Measurements from ENCODE around the gene ERAS.
"Not testable (repeated sequence)": the region's sequence is repeated elsewhere in the genome, so short reads cannot be mapped to it uniquely, and the experiment has no call there.

Gene ERAS

GRCh38 chrX:48798318-48798717, 28.0 kb upstream of the ERAS start:
- no peak for DNase-seq

GRCh38 chrX:48800574-48801279, 25.6 kb upstream of the ERAS start:
- DNase-seq, result no peak

DNA sequence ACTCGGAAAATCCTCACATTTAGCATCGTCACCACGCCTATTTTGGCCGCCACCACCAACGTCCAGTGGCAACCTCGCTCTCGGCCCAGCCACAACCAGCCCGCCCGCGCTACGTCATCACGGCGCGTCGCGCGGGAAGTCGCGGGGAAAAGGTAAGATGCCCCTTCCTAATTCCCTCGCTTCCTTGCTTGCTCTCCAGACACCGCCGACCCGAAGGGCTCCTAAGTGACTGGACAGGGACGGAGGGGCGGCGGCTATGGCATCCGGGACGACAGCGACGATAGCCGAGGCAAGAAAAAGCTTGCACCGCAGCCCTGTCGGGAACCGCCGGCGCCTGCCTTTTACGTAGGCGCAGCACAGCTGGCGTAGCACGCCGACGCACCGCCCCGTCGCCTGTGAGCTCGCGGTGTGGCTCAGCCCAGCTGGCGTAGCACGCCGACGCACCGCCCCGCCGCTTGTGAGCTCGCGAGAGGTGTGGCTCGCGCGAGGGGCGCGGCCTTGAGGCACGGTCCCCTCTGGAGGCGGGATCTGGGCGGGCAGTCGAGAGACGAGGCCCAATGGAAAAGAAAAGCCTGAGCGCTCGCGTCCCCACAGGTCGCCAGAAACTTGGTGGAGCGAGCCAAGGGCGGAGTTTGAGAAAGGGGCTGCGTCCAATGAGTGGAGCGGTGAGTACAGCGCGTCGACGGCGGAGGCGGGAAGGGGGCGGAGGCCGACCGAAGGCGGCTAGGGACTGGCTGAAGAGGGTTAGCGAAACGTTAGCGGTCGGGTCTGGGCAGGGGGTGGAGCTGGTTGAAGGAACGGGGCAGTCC, 24.8 kb upstream of the ERAS start, which contains the start of gene HDAC6:
TSS of gene HDAC6 (plus strand) at position 788 of the 809 bp plus-strand sequence. CDS start 626 bp downstream, outside the sequence.
- DNase-seq, result peak; percentile 85

GRCh38 chrX:48802089-48802904, 24.0 kb upstream of the ERAS start:
- DNase-seq, result peak; percentile 5

GRCh38 chrX:48802905-48803200, 23.5 kb upstream of the ERAS start:
- no peak for DNase-seq

DNA sequence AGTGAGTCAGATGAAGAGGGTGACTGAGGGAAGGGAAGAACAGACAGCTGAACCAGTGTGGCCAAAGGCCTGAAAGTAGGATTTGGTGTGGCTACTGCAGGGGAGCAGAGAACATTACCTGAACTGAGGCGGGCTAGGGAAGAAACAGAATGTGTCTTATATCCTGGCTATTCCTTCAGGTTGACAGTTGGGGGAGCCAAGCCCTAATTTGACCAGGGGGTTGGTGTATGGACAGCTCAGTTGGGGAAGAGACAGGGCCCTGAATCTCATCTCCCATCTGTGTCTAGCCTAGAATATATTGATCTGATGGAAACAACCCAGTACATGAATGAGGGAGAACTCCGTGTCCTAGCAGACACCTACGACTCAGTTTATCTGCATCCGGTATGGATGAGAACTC, 20.2 kb upstream of the ERAS start:
- DNase-seq, result no peak

GRCh38 chrX:48813644-48814043, 12.7 kb upstream of the ERAS start:
- no peak for DNase-seq

- DNase-seq, result no peak
Measured at GRCh38 chrX:48814722-48815121, 11.6 kb upstream of the ERAS start.

GRCh38 chrX:48815266-48815665, 11.0 kb upstream of the ERAS start:
- DNase-seq, result no peak

GRCh38 chrX:48816014-48816810, 10.1 kb upstream of the ERAS start:
- no peak for DNase-seq

DNA sequence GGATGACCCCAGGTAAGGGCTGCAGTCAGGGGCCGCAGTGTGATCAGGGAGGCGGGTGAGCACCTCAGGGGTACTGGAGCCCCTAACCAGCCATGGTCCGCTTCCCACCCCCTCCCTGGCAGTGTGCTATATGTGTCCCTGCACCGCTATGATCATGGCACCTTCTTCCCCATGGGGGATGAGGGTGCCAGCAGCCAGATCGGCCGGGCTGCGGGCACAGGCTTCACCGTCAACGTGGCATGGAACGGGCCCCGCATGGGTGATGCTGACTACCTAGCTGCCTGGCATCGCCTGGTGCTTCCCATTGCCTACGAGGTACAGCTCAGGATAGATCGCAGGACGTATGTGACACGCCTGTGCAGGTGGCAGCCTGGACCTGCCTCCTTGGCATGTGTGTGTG, 8.2 kb upstream of the ERAS start:
- DNase-seq, result no peak

GRCh38 chrX:48818866-48819265, 7.4 kb upstream of the ERAS start:
- no peak for DNase-seq

DNA sequence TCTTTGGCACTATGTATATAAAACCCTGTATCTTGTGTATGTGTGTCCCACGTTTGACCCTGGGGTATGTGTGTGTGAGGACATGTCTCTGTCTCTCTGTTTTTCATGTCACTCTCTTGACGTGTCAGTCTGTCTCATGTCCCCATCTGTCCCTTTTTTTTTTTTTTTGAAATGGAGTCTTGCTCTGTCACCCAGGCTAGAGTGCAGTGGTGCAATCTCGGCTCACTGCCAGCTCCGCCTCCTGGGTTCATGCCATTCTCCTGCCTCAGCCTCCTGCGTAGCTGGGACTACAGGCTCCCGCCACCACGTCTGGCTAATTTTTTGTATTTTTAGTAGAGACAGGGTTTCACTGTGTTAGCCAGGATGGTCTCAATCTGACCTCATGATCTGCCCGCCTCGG, 6.9 kb upstream of the ERAS start:
- not testable (repeated sequence) for DNase-seq

DNA sequence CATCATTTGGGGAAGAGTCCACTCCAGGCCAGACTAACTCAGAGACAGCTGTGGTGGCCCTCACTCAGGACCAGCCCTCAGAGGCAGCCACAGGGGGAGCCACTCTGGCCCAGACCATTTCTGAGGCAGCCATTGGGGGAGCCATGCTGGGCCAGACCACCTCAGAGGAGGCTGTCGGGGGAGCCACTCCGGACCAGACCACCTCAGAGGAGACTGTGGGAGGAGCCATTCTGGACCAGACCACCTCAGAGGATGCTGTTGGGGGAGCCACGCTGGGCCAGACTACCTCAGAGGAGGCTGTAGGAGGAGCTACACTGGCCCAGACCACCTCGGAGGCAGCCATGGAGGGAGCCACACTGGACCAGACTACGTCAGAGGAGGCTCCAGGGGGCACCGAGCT, 3.3 kb upstream of the ERAS start:
- no peak for DNase-seq

GRCh38 chrX:48824066-48824465, 2.2 kb upstream of the ERAS start:
- DNase-seq, result no peak

DNA sequence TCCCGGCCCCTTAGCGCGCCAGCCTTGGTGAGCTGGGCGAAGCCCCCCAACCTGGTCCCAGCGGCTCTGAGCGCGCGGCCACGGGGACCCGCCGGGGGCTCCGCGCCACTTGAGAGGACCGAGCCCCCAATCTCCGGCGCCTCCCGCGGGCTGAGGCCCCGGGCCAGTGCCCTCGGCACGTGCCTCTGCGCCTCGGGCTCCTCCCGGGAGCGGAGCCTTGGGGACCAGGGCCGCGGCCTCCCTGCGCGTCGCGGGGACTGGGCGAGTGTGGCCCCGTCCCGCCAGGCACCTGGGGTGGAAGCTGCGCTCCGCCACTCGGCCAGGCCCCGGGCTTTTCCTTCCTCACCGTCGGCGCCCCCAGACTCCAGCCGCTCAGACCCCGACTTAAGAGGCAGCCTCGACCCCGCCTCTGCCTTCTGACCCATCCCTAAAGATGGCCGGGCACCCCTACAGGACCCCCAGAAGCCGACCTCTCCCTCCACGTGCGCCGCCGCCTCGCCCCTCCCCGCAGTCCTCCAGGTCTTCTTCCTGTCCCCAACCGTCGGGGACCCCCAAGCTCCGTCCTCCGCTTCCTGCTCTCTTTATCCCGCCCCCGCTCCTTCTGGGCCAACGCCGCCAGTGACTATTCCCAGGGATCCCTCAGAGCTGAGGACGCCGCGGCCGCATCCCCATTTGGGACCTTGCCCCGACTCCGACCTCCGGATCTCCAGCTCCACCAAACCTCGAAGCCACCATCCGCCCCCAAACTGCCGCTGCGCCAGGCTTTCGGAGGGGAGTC, 752 bp downstream of the ERAS start:
- DNase-seq, result no peak

DNA sequence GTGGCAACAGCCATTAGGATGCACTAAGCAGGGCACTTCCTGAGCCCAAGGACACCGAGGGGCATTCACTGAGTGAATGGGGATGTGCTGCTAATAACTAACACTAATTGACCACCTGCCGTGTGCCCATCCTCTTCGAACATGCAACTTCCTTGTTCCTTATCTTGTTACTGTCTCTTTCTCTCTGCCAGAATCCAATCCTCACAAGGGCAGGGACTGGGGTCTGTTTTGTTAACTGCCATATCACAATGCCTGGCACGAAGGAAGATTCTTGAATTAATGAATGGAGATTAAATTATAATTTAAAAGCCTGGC, 1.3 kb downstream of the ERAS start:
- no peak for DNase-seq

DNA sequence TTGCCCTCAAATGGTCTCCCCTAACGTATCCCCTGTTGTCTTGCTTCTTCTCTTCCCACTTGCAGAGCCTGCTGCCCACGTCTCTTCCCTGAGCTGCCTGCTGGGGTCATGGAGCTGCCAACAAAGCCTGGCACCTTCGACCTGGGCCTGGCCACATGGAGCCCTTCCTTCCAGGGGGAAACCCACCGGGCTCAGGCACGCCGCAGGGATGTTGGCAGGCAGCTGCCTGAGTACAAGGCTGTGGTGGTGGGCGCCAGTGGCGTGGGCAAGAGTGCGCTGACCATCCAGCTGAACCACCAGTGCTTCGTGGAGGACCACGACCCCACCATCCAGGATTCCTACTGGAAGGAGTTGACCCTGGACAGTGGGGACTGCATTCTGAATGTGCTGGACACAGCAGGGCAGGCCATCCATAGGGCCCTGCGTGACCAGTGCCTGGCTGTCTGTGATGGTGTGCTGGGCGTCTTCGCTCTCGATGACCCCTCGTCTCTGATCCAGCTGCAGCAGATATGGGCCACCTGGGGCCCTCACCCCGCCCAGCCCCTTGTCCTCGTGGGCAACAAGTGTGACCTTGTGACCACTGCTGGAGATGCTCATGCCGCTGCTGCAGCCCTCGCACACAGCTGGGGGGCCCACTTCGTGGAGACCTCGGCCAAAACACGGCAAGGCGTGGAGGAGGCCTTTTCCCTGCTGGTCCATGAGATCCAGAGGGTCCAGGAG, 2.9 kb downstream of the ERAS start:
- DNase-seq, result no peak

GRCh38 chrX:48831136-48831908, 5.0 kb downstream of the ERAS start:
- no peak for DNase-seq

GRCh38 chrX:48831909-48832291, 5.6 kb downstream of the ERAS start:
- no peak for DNase-seq

All from NCI-H1417 treated with DMSO at 0.1 percent for 48 hours (cell line).